CD4-positive, CD25-positive, alpha-beta regulatory T cell (primary cell): ENCODE measurements around the gene SH3D19. TPM values are rescaled to one million over a fixed set of nuclear protein-coding genes. Genes with fewer than 3 reads are reported as not detected.
A peak's percentile ranks its signal among the peaks of the same experiment; 100 is the strongest.

Experiments used
- ATAC-seq, 2 donors: fragments of 150-1000 bp; cut with Tn5 transposase; one replicate each; pipeline ENCODE4 v1.10.0; 2021; ENCODE audit warnings: low read depth in 2 of 2, moderate number of reproducible peaks in 2 of 2, moderate library complexity in 1 of 2
- DNase-seq, 3 donors: peaks; one replicate each; pipeline versions ENCODE4 v3.0.0 to v3.0.0-alpha.2; 2012 to 2022; ENCODE audit warnings: mixed read lengths in 1 of 3
- H3K27ac ChIP-seq: one replicate; pipeline ENCODE4 v1.7.0; 2013; ENCODE audit warnings: mild to moderate bottlenecking, low read length; ENCODE audit not compliant: insufficient read depth, poor library complexity, severe bottlenecking
- H3K27me3 ChIP-seq: one replicate; pipeline ENCODE4 v1.7.0; 2013; ENCODE audit warnings: low read length; ENCODE audit not compliant: control insufficient read depth, insufficient read depth
- H3K36me3 ChIP-seq: one replicate; pipeline ENCODE4 v1.7.0; 2013; ENCODE audit warnings: mild to moderate bottlenecking, low read length, moderate library complexity; ENCODE audit not compliant: control insufficient read depth, insufficient read depth
- H3K4me1 ChIP-seq: 2 replicates; pipeline ENCODE4 v1.7.0; 2013; ENCODE audit warnings: mild to moderate bottlenecking, low read length; ENCODE audit not compliant: insufficient read depth, control insufficient read depth, poor library complexity, severe bottlenecking
- H3K4me3 ChIP-seq: one replicate; pipeline ENCODE4 v1.7.0; 2013; ENCODE audit warnings: low read depth, mild to moderate bottlenecking, low read length, moderate library complexity
- H3K9me3 ChIP-seq, 2 experiments: 1 replicate in 1 of 2; 2 replicates in 1 of 2; pipeline ENCODE4 v1.7.0; 2013; ENCODE audit warnings: low read length in 2 of 2, mild to moderate bottlenecking in 1 of 2, moderate library complexity in 1 of 2; ENCODE audit not compliant: control insufficient read depth in 2 of 2
- H3K27ac Mint-ChIP-seq, 3 donors: one replicate each; pipeline ENCODE4 v1.8.0; 2020 to 2022; ENCODE audit warnings: mild to moderate bottlenecking in 3 of 3, mixed read lengths in 3 of 3, moderate library complexity in 2 of 3
- H3K27me3 Mint-ChIP-seq: one replicate; pipeline ENCODE4 v1.8.0; 2022; ENCODE audit warnings: mild to moderate bottlenecking, mixed read lengths
- H3K36me3 Mint-ChIP-seq: one replicate; pipeline ENCODE4 v1.8.0; 2020; ENCODE audit warnings: mixed read lengths
- H3K4me1 Mint-ChIP-seq, 4 donors: one replicate each; pipeline ENCODE4 v1.8.0; 2020 to 2022; ENCODE audit warnings: mixed read lengths in 4 of 4, mild to moderate bottlenecking in 1 of 4
- H3K4me3 Mint-ChIP-seq, 4 donors: one replicate each; pipeline ENCODE4 v1.8.0; 2020 to 2022; ENCODE audit warnings: mild to moderate bottlenecking in 4 of 4, mixed read lengths in 4 of 4, moderate library complexity in 3 of 4
- H3K9me3 Mint-ChIP-seq, 7 donors: one replicate each; pipeline ENCODE4 v1.8.0; 2020 to 2022; ENCODE audit warnings: mixed read lengths in 7 of 7, mild to moderate bottlenecking in 3 of 7, moderate library complexity in 2 of 7
- polyA plus RNA-seq, 4 donors: library from polyadenylated mRNA; unstranded; fragments of 300-500 nt; fragmentation: Illumina TruSeq; gene quantifications; one replicate each; pipeline ENCODE4 v1.2.3, GENCODE V29; 2021
- total RNA-seq: library from RNA; stranded (reverse); gene quantifications from one replicate; pipeline ENCODE4 v1.2.3, GENCODE V29; 2022

SH3D19 gene, protein sequence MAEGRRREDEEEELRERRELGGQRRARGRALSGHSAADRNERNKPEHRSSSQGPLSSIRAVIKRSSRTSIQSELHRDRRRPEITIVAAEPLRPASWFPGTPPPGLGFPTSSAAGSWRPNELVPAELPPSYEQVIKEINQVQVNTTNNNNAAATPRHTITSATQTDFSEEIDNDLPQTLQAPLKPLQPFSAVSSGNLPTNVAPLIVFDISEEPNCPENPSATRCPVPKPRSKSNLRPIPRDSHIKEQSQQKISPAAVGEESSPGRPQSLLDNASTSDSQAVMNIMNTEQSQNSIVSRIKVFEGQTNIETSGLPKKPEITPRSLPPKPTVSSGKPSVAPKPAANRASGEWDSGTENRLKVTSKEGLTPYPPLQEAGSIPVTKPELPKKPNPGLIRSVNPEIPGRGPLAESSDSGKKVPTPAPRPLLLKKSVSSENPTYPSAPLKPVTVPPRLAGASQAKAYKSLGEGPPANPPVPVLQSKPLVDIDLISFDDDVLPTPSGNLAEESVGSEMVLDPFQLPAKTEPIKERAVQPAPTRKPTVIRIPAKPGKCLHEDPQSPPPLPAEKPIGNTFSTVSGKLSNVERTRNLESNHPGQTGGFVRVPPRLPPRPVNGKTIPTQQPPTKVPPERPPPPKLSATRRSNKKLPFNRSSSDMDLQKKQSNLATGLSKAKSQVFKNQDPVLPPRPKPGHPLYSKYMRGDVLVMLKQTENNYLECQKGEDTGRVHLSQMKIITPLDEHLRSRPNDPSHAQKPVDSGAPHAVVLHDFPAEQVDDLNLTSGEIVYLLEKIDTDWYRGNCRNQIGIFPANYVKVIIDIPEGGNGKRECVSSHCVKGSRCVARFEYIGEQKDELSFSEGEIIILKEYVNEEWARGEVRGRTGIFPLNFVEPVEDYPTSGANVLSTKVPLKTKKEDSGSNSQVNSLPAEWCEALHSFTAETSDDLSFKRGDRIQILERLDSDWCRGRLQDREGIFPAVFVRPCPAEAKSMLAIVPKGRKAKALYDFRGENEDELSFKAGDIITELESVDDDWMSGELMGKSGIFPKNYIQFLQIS
- total RNA-seq (not detected), polyA plus RNA-seq (1 to 10 TPM in 1 of 4 donors, under 1 TPM in 3; 0.37 to 2.4 (median 0.83) TPM)

DNA sequence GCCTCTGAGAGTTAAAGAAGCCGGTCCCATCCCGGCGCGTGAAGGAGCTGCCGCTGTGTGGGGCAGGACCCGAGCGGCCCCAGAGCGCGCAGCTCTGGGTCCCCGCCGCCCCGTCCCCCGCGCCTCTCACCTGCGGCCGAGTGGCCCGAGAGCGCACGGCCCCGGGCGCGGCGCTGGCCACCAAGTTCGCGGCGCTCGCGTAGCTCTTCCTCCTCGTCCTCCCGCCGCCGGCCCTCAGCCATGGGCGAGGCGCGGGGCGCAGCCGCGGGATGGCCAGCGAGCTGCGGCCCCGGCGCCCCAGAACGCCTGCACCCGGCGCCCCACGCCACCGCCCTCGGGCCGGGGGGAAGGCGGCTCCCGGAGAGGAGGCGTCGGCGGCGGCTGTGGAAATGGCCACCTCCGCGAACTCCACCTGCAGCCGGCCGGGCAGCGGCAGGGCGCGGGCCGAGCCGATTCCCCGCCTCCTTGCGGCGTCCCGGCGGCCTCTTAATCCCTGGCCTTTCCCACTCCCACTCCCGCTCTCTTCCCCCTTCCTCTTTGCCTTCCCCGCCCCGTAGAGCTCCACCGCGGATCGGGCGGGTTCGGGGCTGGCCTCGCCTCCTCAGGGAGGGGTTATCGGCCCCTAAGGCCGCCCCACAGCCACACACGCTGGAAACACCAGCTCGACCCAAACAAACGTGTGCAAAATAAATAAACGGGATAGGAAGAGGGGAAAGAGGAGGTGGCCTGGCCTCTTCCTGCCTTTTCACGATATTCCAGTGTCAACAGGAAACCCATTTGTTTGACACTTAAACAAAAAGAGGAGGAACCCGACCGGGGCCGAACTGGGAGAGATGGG, at the start of gene SH3D19:
SH3D19 (minus strand) TSS at position 495 of the 838 bp plus-strand sequence; CDS start at position 242, 253 bp downstream.
- Mint-ChIP-seq H3K4me1 (peaks cover 0 to 17% (median 6%) of the 10 kb centered on the region in 4 donors), H3K27me3 (peaks cover 58% of the 10 kb centered on the region), H3K4me3 (peak within 1 kb of the TSS in 3 of 4 donors; percentile 50 to 72 (median 72)), H3K9me3 (peaks cover 0 to 6% (median 0%) of the 10 kb centered on the region in 7 donors), H3K36me3 (peaks cover 4% of the 10 kb centered on the region), H3K27ac (no peak within 1 kb of the TSS)
- no peak for DNase-seq
- peaks cover 4% of the 10 kb centered on the region for H3K4me1 ChIP-seq
- no peaks in the 10 kb centered on the region for H3K36me3 ChIP-seq
- H3K27me3 ChIP-seq: peaks cover 17% of the 10 kb centered on the region
- no peak for ATAC-seq
- no peak within 1 kb of the TSS for H3K4me3 ChIP-seq
- H3K27ac ChIP-seq: no peak within 1 kb of the TSS
- no peaks in the 10 kb centered on the region for H3K9me3 ChIP-seq

DNA sequence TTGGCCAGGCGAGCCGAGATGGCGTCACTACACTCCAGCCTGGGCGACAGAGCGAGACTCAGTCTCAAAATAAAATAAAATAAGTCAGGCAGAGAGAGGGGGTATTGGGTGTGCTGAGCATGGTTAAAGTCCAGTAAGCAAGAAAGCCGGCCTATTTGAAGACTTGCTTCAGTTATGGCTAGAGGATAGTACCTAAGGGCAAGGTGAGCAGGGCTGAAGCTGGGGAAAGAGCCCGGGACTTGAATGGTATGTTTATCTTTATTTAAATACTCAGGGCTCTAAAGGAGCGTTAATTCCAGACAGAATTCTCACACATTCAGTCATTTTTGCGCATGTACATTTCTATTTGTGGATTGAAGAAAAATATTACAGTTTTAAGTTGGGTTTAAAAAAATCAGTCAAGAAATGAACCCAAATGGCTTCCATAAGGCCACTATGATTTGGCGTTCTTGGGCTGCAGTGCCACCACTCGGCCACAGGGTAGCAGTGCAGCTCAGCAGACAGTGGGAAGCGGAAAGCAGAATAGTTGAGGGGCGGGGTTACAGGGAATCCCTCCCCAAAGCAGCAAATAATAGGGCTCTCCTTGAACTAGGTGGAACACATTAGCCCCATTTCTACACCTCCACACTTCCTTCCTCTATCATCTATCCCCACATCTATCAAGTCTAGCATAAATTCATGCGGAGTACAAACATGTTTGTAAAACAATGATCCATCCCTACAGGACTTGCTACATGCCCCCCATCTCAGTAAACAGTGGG, 37.2 kb upstream of the SH3D19 start:
- H3K4me3 Mint-ChIP-seq: no peak overlapping the region

DNA sequence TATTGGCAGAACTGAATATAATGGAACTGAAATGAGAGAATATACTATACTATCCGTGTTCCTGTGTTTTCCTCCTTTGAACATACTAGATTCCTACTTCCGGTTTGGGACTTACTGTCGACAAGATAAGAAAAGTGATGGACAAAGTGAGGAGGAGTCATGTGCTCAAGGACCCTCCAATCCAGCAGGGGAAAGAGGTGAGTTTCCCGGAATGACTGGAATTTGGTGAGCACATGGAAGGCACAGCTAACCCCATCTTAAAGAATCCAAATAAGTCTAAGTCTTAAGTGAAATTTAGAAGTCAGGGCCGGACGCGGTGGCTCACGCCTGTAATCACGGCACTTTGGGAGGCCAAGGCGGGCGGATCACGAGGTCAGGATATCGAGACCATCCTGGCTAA, 36.6 kb upstream of the SH3D19 start:
- no peak for DNase-seq
- Histone ChIP-seq H3K27me3 (peaks cover 2% of the 10 kb centered on the region), H3K36me3 (no peaks in the 10 kb centered on the region), H3K9me3 (no peaks in the 10 kb centered on the region), H3K27ac (no peak overlapping the region), H3K4me1 (no peaks in the 10 kb centered on the region), H3K4me3 (no peak overlapping the region)
- Mint-ChIP-seq H3K4me1 (peaks cover 0 to 5% (median 2%) of the 10 kb centered on the region in 4 donors), H3K36me3 (no peaks in the 10 kb centered on the region), H3K9me3 (peaks cover 0 to 3% (median 0%) of the 10 kb centered on the region in 7 donors), H3K27me3 (peaks cover 14% of the 10 kb centered on the region), H3K4me3 (no peak overlapping the region), H3K27ac (no peak overlapping the region)
- no peak for ATAC-seq

More for the DNA sequence above, 37.2 kb upstream of the SH3D19 start:
- DNase-seq (peak; percentile 51 to 84 (median 67)), ATAC-seq (peak; percentile 88 to 91)
- Histone ChIP-seq H3K36me3 (no peaks in the 10 kb centered on the region), H3K9me3 (no peaks in the 10 kb centered on the region), H3K27me3 (peaks cover 2% of the 10 kb centered on the region), H3K4me3 (no peak overlapping the region), H3K4me1 (no peaks in the 10 kb centered on the region), H3K27ac (no peak overlapping the region)
- Mint-ChIP-seq H3K4me1 (peaks cover 0 to 5% (median 2%) of the 10 kb centered on the region in 4 donors), H3K9me3 (peaks cover 0 to 3% (median 0%) of the 10 kb centered on the region in 7 donors), H3K27me3 (peaks cover 14% of the 10 kb centered on the region), H3K36me3 (no peaks in the 10 kb centered on the region), H3K27ac (no peak overlapping the region)

- Mint-ChIP-seq H3K27me3 (peaks cover 11% of the 10 kb centered on the region), H3K9me3 (peaks cover 0 to 3% (median 0%) of the 10 kb centered on the region in 7 donors), H3K27ac (no peak overlapping the region), H3K4me1 (peaks cover 0 to 5% (median 2%) of the 10 kb centered on the region in 4 donors), H3K4me3 (no peak overlapping the region), H3K36me3 (no peaks in the 10 kb centered on the region)
- H3K27ac ChIP-seq: no peak overlapping the region
- DNase-seq: no peak
- no peaks in the 10 kb centered on the region for H3K9me3 ChIP-seq
- no peaks in the 10 kb centered on the region for H3K4me1 ChIP-seq
- ATAC-seq: no peak
- no peak overlapping the region for H3K4me3 ChIP-seq
- no peaks in the 10 kb centered on the region for H3K36me3 ChIP-seq
- H3K27me3 ChIP-seq: peaks cover 2% of the 10 kb centered on the region
Observed at GRCh38 chr4:151361126-151361525, 35.7 kb upstream of the SH3D19 start.

- no peaks in the 10 kb centered on the region for H3K4me1 ChIP-seq
- Mint-ChIP-seq H3K27ac (no peak overlapping the region), H3K9me3 (peaks cover 0 to 3% (median 0%) of the 10 kb centered on the region in 7 donors), H3K4me1 (peaks cover 0 to 5% (median 2%) of the 10 kb centered on the region in 4 donors), H3K4me3 (no peak overlapping the region), H3K36me3 (no peaks in the 10 kb centered on the region), H3K27me3 (peaks cover 7% of the 10 kb centered on the region)
- ATAC-seq: no peak
- peaks cover 5% of the 10 kb centered on the region for H3K27me3 ChIP-seq
- no peak for DNase-seq
- no peak overlapping the region for H3K27ac ChIP-seq
- H3K9me3 ChIP-seq: no peaks in the 10 kb centered on the region
- H3K36me3 ChIP-seq: no peaks in the 10 kb centered on the region
- no peak overlapping the region for H3K4me3 ChIP-seq
Observed at GRCh38 chr4:151359576-151359975, 34.2 kb upstream of the SH3D19 start.

DNA sequence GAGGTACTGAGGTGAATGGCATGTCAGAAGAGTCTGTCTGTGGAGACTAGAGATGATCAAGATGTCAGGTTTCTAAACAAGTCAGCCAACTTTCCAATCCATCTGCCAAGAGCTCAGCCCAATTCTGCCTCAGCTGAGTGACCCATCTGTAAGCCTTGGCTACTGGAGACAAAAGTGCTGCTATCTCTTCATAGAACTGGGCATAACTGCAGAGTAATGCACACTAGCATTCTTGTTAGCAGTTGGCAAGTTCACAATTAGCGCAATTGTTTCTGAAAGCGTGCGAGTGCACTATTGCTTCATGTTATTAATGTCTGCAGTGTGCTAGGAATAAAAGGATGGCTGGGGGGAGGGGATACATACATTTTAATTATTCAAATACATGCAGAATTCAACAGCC, 32.9 kb upstream of the SH3D19 start:
- Histone ChIP-seq H3K4me1 (no peaks in the 10 kb centered on the region), H3K36me3 (no peaks in the 10 kb centered on the region), H3K9me3 (no peaks in the 10 kb centered on the region), H3K4me3 (no peak overlapping the region), H3K27ac (no peak overlapping the region), H3K27me3 (peaks cover 5% of the 10 kb centered on the region)
- DNase-seq (no peak), ATAC-seq (no peak)
- no peak overlapping the region for H3K4me3 Mint-ChIP-seq
- H3K9me3 Mint-ChIP-seq: peaks cover 0 to 3% (median 0%) of the 10 kb centered on the region in 7 donors
- peaks cover 7% of the 10 kb centered on the region for H3K27me3 Mint-ChIP-seq
- no peaks in the 10 kb centered on the region for H3K36me3 Mint-ChIP-seq
- H3K27ac Mint-ChIP-seq: no peak overlapping the region
- peaks cover 0 to 5% (median 2%) of the 10 kb centered on the region in 4 donors for H3K4me1 Mint-ChIP-seq
